ENCODE results near the gene SPDYE6.
"Not testable (repeated sequence)": the region's sequence is repeated elsewhere in the genome, so short reads cannot be mapped to it uniquely, and the experiment has no call there.

The SPDYE6 gene

GRCh38 chr7:102395873-102396709, 39.8 kb upstream of the SPDYE6 start, which contains the start of gene PRKRIP1:
Gene PRKRIP1, plus strand, starts transcription at chr7:102396363. Its CDS starts 49 bp downstream, at chr7:102396412.
- peak within 1 kb of the TSS; percentile 88 for H3K27ac ChIP-seq
- TF ChIP-seq ZFX (IDR thresholded peaks at IDR 0.05) (peak; percentile 90; the same call in 1 of the 2 replicates), CTCF (conservative IDR thresholded peaks at IDR 0.05) (no peak)

GRCh38 chr7:102395592-102395872, 39.3 kb upstream of the SPDYE6 start:
- H3K27ac ChIP-seq = peak overlapping the region; percentile 88
- no peak for TF ChIP-seq ZFX (IDR thresholded peaks at IDR 0.05)
- TF ChIP-seq CTCF (conservative IDR thresholded peaks at IDR 0.05) = no peak

GRCh38 chr7:102393467-102393866, 37.2 kb upstream of the SPDYE6 start:
- no peak for TF ChIP-seq ZFX (IDR thresholded peaks at IDR 0.05)
- no peak for TF ChIP-seq CTCF (conservative IDR thresholded peaks at IDR 0.05)
- H3K27ac ChIP-seq = no peak overlapping the region

GRCh38 chr7:102392330-102392729, 36.1 kb upstream of the SPDYE6 start:
- TF ChIP-seq CTCF (conservative IDR thresholded peaks at IDR 0.05) = no peak
- no peak for TF ChIP-seq ZFX (IDR thresholded peaks at IDR 0.05)
- H3K27ac ChIP-seq = no peak overlapping the region

GRCh38 chr7:102390697-102391484, 34.6 kb upstream of the SPDYE6 start:
- H3K27ac ChIP-seq = no peak overlapping the region
- no peak for TF ChIP-seq ZFX (IDR thresholded peaks at IDR 0.05)
- peak; percentile 99 for TF ChIP-seq CTCF (conservative IDR thresholded peaks at IDR 0.05)

GRCh38 chr7:102389810-102390209, 33.6 kb upstream of the SPDYE6 start:
- TF ChIP-seq CTCF (conservative IDR thresholded peaks at IDR 0.05) = no peak
- no peak overlapping the region for H3K27ac ChIP-seq

- H3K27ac ChIP-seq = no peak overlapping the region
- TF ChIP-seq CTCF (conservative IDR thresholded peaks at IDR 0.05) (no peak), ZFX (IDR thresholded peaks at IDR 0.05) (no peak)
These were observed 30.8 kb upstream of the SPDYE6 start for GRCh38 chr7:102387064-102387463.

GRCh38 chr7:102381696-102382425, 25.6 kb upstream of the SPDYE6 start:
- not testable (repeated sequence) for H3K27ac ChIP-seq

- not testable (repeated sequence) for H3K27ac ChIP-seq
These were observed 24.6 kb upstream of the SPDYE6 start for GRCh38 chr7:102380837-102381236.
